Suprapubic skin (tissue), 4 donors: ENCODE measurements around the gene CNTNAP4. TPM values are rescaled to one million over a fixed set of nuclear protein-coding genes. Genes with fewer than 3 reads are reported as not detected.

Experiments
- DNase-seq, 2 donors: peaks; one replicate each; pipeline ENCODE4 v3.0.0-alpha.2; 2019; ENCODE audit warnings: low spot score in 2 of 2
- H3K27ac ChIP-seq: fragments of 200-600 bp; sonication (generic); one replicate; pipeline ENCODE4 v1.5.1; 2019
- H3K27me3 ChIP-seq: fragments of 200-600 bp; sonication (generic); one replicate; pipeline ENCODE4 v1.5.1; 2019
- H3K36me3 ChIP-seq: fragments of 200-600 bp; sonication (generic); one replicate; pipeline ENCODE4 v1.5.1; 2019
- H3K4me1 ChIP-seq: fragments of 200-600 bp; sonication (generic); one replicate; pipeline ENCODE4 v1.5.1; 2019
- H3K4me3 ChIP-seq: fragments of 200-600 bp; sonication (generic); one replicate; pipeline ENCODE4 v1.5.1; 2019; ENCODE audit warnings: mild to moderate bottlenecking
- H3K9me3 ChIP-seq: fragments of 200-600 bp; sonication (generic); one replicate; pipeline ENCODE4 v1.5.1; 2019
- EP300 ChIP-seq: sonication (generic); formaldehyde crosslinking; IDR thresholded peaks from one replicate; pipeline ENCODE4 v1.6.1; 2017; ENCODE audit warnings: antibody characterized with exemption
- POLR2A ChIP-seq, 2 donors: fragments of 450-650 bp; IDR thresholded peaks; one replicate each; pipeline ENCODE4 v1.6.1; 2017; ENCODE audit warnings: antibody characterized with exemption in 2 of 2, mild to moderate bottlenecking in 2 of 2, moderate library complexity in 2 of 2
- POLR2AphosphoS5 ChIP-seq, 3 donors: sonication (generic); formaldehyde crosslinking; IDR thresholded peaks; one replicate each; pipeline ENCODE4 v1.6.1; 2017; ENCODE audit warnings: antibody characterized with exemption in 3 of 3
- WGBS: methylation state at CpG from one replicate; pipeline ENCODE4 v1.1.5; 2018; 5-methylcytosine and 5-hydroxymethylcytosine counted together
- total RNA-seq, 4 donors: library from RNA; depleted of rRNA; stranded (reverse); fragments of >200 nt; gene quantifications; one replicate each; pipeline ENCODE4 v1.1.0, GENCODE V29; 2016
- TF ChIP-seq, protein P1 (sequence below), 2 donors: fragments of 200-600 bp in 1 of 2; fragments of 450-650 bp in 1 of 2; sonication (generic) in 1 of 2; IDR thresholded peaks; one replicate each; pipeline ENCODE4 v1.5.1; 2016 to 2019; ENCODE audit warnings: antibody characterized with exemption in 2 of 2, mild to moderate bottlenecking in 1 of 2, moderate library complexity in 1 of 2

Gene CNTNAP4
- total RNA-seq: not detected

DNA sequence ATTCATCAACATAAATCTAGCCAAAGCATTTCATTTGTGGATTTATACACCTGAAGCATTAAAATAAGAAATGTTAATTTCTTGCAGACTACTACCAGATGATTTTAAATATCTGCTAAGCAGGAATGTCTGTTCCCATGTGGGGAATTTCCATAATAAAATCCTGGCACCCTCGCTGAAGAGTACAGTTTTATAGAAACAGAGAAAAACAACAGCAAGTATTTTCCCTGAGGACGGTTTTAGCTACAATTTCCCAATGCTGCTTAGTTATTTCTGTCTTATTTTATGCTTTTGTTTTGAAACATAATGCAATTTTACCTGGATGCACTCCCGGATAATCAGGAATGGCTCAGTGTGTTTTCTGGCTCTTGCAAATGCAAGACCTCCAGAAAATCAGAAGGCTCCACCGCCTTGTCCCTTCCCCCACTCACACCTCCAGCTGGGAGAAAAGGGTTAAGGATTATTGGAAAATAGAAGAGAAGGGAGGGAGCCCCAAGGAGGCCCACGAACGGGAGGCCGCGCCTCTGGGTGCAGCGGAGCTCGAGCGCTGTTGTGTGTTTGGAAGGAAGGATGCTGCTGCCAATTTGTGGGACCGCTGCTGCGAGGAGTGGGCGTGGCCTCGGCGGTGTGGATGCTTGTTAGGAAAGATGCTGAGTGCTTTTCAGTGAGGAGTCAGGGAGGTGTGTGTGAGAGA is at the start of gene CNTNAP4:
Gene CNTNAP4 (plus strand): TSS at position 657 of the 694 bp plus-strand sequence. CDS start 262 bp downstream, outside the sequence.
- H3K9me3 ChIP-seq: no peaks in the 10 kb centered on the region
- no peak within 1 kb of the TSS for H3K27ac ChIP-seq
- no peaks in the 10 kb centered on the region for H3K27me3 ChIP-seq
- no peaks in the 10 kb centered on the region for H3K36me3 ChIP-seq
- no peak for DNase-seq
- TF ChIP-seq EP300 (no peak), POLR2AphosphoS5 (IDR thresholded peaks at IDR 0.05) (no peak), POLR2A (IDR thresholded peaks at IDR 0.05) (no peak)
- TF ChIP-seq, protein P1, sequence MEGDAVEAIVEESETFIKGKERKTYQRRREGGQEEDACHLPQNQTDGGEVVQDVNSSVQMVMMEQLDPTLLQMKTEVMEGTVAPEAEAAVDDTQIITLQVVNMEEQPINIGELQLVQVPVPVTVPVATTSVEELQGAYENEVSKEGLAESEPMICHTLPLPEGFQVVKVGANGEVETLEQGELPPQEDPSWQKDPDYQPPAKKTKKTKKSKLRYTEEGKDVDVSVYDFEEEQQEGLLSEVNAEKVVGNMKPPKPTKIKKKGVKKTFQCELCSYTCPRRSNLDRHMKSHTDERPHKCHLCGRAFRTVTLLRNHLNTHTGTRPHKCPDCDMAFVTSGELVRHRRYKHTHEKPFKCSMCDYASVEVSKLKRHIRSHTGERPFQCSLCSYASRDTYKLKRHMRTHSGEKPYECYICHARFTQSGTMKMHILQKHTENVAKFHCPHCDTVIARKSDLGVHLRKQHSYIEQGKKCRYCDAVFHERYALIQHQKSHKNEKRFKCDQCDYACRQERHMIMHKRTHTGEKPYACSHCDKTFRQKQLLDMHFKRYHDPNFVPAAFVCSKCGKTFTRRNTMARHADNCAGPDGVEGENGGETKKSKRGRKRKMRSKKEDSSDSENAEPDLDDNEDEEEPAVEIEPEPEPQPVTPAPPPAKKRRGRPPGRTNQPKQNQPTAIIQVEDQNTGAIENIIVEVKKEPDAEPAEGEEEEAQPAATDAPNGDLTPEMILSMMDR (IDR thresholded peaks at IDR 0.05): no peak
- WGBS: 7% methylated on average over 16 of the region's 16 CpGs
- H3K4me1 ChIP-seq: no peaks in the 10 kb centered on the region
- H3K4me3 ChIP-seq: no peak within 1 kb of the TSS

GRCh38 chr16:76228546-76229146 is 48.6 kb upstream of the CNTNAP4 start:
- Histone ChIP-seq H3K27me3 (no peaks in the 10 kb centered on the region), H3K4me3 (no peak overlapping the region), H3K36me3 (no peaks in the 10 kb centered on the region), H3K27ac (no peak overlapping the region), H3K9me3 (no peaks in the 10 kb centered on the region), H3K4me1 (no peaks in the 10 kb centered on the region)
- no peak for DNase-seq
- 67% methylated on average over 2 of the region's 2 CpGs for WGBS
- no peak for TF ChIP-seq EP300
- TF ChIP-seq POLR2AphosphoS5 (IDR thresholded peaks at IDR 0.05): no peak
- TF ChIP-seq POLR2A (IDR thresholded peaks at IDR 0.05): no peak

DNA sequence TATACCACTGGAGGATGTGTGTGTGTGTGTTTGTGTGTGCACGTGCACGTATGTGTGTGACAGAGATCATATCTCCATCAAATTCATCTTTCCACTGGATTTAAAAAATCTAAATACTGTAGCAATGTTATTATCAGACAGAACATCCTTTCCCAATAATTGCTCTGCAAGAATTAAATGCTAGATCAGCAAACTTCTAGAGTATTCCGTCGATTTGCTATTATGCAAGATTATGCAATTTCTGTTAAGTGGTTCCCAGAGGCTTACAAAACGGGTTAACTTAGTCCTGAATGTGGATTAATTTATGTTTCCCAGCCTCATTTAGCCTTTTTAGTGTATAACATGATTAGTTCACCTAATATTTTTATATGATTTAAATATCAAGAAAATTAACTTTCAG is 44.5 kb upstream of the CNTNAP4 start:
- no peaks in the 10 kb centered on the region for H3K36me3 ChIP-seq
- H3K27me3 ChIP-seq: no peaks in the 10 kb centered on the region
- no peak overlapping the region for H3K4me3 ChIP-seq
- no peak overlapping the region for H3K27ac ChIP-seq
- H3K9me3 ChIP-seq: no peaks in the 10 kb centered on the region
- H3K4me1 ChIP-seq: no peaks in the 10 kb centered on the region
- TF ChIP-seq, protein P1 (IDR thresholded peaks at IDR 0.05): no peak
- no peak for TF ChIP-seq POLR2AphosphoS5 (IDR thresholded peaks at IDR 0.05)
- TF ChIP-seq EP300: no peak
- no peak for TF ChIP-seq POLR2A (IDR thresholded peaks at IDR 0.05)
- WGBS: 61% methylated on average over 5 of the region's 5 CpGs
- DNase-seq: no peak

- peak in 1 of 2 donors; percentile 74 for DNase-seq
- TF ChIP-seq EP300: no peak
- TF ChIP-seq, protein P1 (IDR thresholded peaks at IDR 0.05): no peak
- no peak overlapping the region for H3K27ac ChIP-seq
- H3K9me3 ChIP-seq: no peaks in the 10 kb centered on the region
- no peaks in the 10 kb centered on the region for H3K27me3 ChIP-seq
- no peak overlapping the region for H3K4me3 ChIP-seq
- no peaks in the 10 kb centered on the region for H3K4me1 ChIP-seq
- no peaks in the 10 kb centered on the region for H3K36me3 ChIP-seq
- 96% methylated on average over 23 of the region's 23 CpGs for WGBS
These were observed 42.2 kb upstream of the CNTNAP4 start for GRCh38 chr16:76235025-76235424.

DNA sequence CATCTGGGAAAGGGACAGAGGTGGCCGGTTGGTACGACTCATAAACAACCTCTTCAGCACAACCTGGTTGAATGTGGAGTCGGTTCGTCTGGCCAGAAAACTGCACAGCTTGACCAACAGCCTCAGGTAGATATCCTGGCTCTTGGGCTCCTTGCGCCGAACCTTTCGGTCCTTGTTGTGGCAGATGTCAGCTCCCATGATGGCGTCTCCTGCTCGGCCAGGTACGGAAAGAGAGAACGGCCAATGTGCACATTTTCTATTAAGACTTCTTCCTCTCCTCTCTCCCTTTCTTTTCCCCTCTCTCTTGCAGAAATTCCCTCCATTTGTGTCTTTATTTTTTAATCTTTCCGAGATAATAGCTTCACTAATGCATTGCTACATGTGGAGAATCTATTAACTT is 41.8 kb upstream of the CNTNAP4 start:
- Histone ChIP-seq H3K27me3 (no peaks in the 10 kb centered on the region), H3K27ac (no peak overlapping the region), H3K9me3 (no peaks in the 10 kb centered on the region), H3K4me1 (no peaks in the 10 kb centered on the region), H3K36me3 (no peaks in the 10 kb centered on the region), H3K4me3 (no peak overlapping the region)
- WGBS: 92% methylated on average over 12 of the region's 12 CpGs
- no peak for TF ChIP-seq EP300
- no peak for DNase-seq

- no peaks in the 10 kb centered on the region for H3K9me3 ChIP-seq
- TF ChIP-seq EP300 (no peak), POLR2A (IDR thresholded peaks at IDR 0.05) (no peak), POLR2AphosphoS5 (IDR thresholded peaks at IDR 0.05) (no peak)
- TF ChIP-seq, protein P1 (IDR thresholded peaks at IDR 0.05): no peak
- H3K27ac ChIP-seq: no peak overlapping the region
- no peak overlapping the region for H3K4me3 ChIP-seq
- 61% methylated on average over 2 of the region's 2 CpGs for WGBS
- H3K36me3 ChIP-seq: no peaks in the 10 kb centered on the region
- DNase-seq: no peak
- H3K27me3 ChIP-seq: no peaks in the 10 kb centered on the region
- no peaks in the 10 kb centered on the region for H3K4me1 ChIP-seq
These were observed 39.7 kb upstream of the CNTNAP4 start for GRCh38 chr16:76237471-76237870.
